ENCODE measurements around the gene SLC4A9. TPM values are rescaled to one million over a fixed set of nuclear protein-coding genes. Genes with fewer than 3 reads are reported as not detected.

Gene SLC4A9
- total RNA-seq = 0.23 TPM
- long read RNA-seq, partial matches to known transcripts = 0 of 1 reads
- long read RNA-seq, other reads (novel, unspliced or antisense) = 1 of 1 reads

GRCh38 chr5:140360101-140360500, at the start of gene SLC4A9:
Gene SLC4A9, plus strand, starts transcription at chr5:140360194. Its CDS starts 43 bp downstream, at chr5:140360237.
- Histone ChIP-seq H3K4me3 (no peak within 1 kb of the TSS), H3K27ac (no peak within 1 kb of the TSS), H3K9me3 (no peaks in the 10 kb centered on the region), H3K4me1 (peaks cover 11% of the 10 kb centered on the region), H3K36me3 (no peaks in the 10 kb centered on the region), H3K27me3 (no peaks in the 10 kb centered on the region)
- DNase-seq (no peak), ATAC-seq (no peak)
- intact Hi-C loops (cut with DNase I) = no loop called here
- TF ChIP-seq CTCF (IDR thresholded peaks at IDR 0.05) = no peak

- H3K9me3 ChIP-seq = no peaks in the 10 kb centered on the region
- no peak overlapping the region for H3K27ac ChIP-seq
- H3K36me3 ChIP-seq = no peaks in the 10 kb centered on the region
- H3K27me3 ChIP-seq = no peaks in the 10 kb centered on the region
- H3K4me1 ChIP-seq = peaks cover 7% of the 10 kb centered on the region
- intact Hi-C loops (cut with DNase I) = no loop called here
- no peak for DNase-seq
- no peak overlapping the region for H3K4me3 ChIP-seq
- ATAC-seq = no peak
- TF ChIP-seq CTCF (IDR thresholded peaks at IDR 0.05) = no peak
These were observed 49.6 kb upstream of the SLC4A9 start for GRCh38 chr5:140310434-140310833.

GRCh38 chr5:140311011-140311467, 49.0 kb upstream of the SLC4A9 start:
- H3K27me3 ChIP-seq = no peaks in the 10 kb centered on the region
- no peaks in the 10 kb centered on the region for H3K9me3 ChIP-seq
- peaks cover 7% of the 10 kb centered on the region for H3K4me1 ChIP-seq
- DNase-seq (no peak), ATAC-seq (no peak)
- H3K36me3 ChIP-seq = no peaks in the 10 kb centered on the region
- no peak overlapping the region for H3K4me3 ChIP-seq
- intact Hi-C loops (cut with DNase I) = no loop called here
- TF ChIP-seq CTCF (IDR thresholded peaks at IDR 0.05) = no peak
- no peak overlapping the region for H3K27ac ChIP-seq

GRCh38 chr5:140312067-140312790, 47.8 kb upstream of the SLC4A9 start:
- DNase-seq (no peak), ATAC-seq (peak; percentile 74)
- no peaks in the 10 kb centered on the region for H3K36me3 ChIP-seq
- H3K9me3 ChIP-seq = no peaks in the 10 kb centered on the region
- H3K27me3 ChIP-seq = no peaks in the 10 kb centered on the region
- no peak overlapping the region for H3K4me3 ChIP-seq
- intact Hi-C loops (cut with DNase I) = no loop called here
- peaks cover 7% of the 10 kb centered on the region for H3K4me1 ChIP-seq
- peak overlapping the region; percentile 43 for H3K27ac ChIP-seq
- no peak for TF ChIP-seq CTCF (IDR thresholded peaks at IDR 0.05)

- peaks cover 7% of the 10 kb centered on the region for H3K4me1 ChIP-seq
- ATAC-seq (no peak), DNase-seq (no peak)
- no peaks in the 10 kb centered on the region for H3K9me3 ChIP-seq
- H3K27ac ChIP-seq = peak overlapping the region; percentile 43
- no peaks in the 10 kb centered on the region for H3K36me3 ChIP-seq
- no peak overlapping the region for H3K4me3 ChIP-seq
- intact Hi-C loops (cut with DNase I) = no loop called here
- TF ChIP-seq CTCF (IDR thresholded peaks at IDR 0.05) = no peak
- no peaks in the 10 kb centered on the region for H3K27me3 ChIP-seq
These were observed 47.2 kb upstream of the SLC4A9 start for GRCh38 chr5:140312791-140313189.
